ACHN (cell line): ENCODE data around the gene FBXO47.
"Not testable (repeated sequence)": the region's sequence is repeated elsewhere in the genome, so short reads cannot be mapped to it uniquely, and the experiment has no call there.

Experiments used
- DNase-seq: peaks from one replicate; pipeline ENCODE4 v3.0.0-alpha.2; 2015
- in situ Hi-C: cut with HindIII; loops from 2 replicates; pipeline ENCODE4 v1.10.0; 2017; ENCODE audit warnings: low sequenced_read_pairs, low pct_ligation_motif_present, low pct_unique_long_range_greater_than_20kb

Gene FBXO47

GRCh38 chr17:38982858-38983746 is 15.9 kb upstream of the FBXO47 start:
- in situ Hi-C loops: no loop called here
- peak; percentile 68 for DNase-seq

GRCh38 chr17:38981636-38982035 is 14.4 kb upstream of the FBXO47 start:
- in situ Hi-C loops: no loop called here
- DNase-seq: no peak

GRCh38 chr17:38980490-38981217 is 13.5 kb upstream of the FBXO47 start:
- in situ Hi-C loops: no loop called here
- no peak for DNase-seq

- DNase-seq: no peak
- in situ Hi-C loops: no loop called here
These were observed 11.0 kb upstream of the FBXO47 start for GRCh38 chr17:38978180-38978579.

- DNase-seq, in situ Hi-C loops: not testable (repeated sequence)
These were observed 9.0 kb upstream of the FBXO47 start for GRCh38 chr17:38976187-38976551.

- no peak for DNase-seq
- in situ Hi-C loops: no loop called here
These were observed 3.6 kb upstream of the FBXO47 start for GRCh38 chr17:38970804-38971203.

- DNase-seq: peak; percentile 36
These were observed 2.9 kb upstream of the FBXO47 start for GRCh38 chr17:38970128-38970527.

GRCh38 chr17:38969281-38969680 is 2.1 kb upstream of the FBXO47 start:
- in situ Hi-C loops: no loop called here
- DNase-seq: no peak

More at GRCh38 chr17:38970128-38970527, 2.9 kb upstream of the FBXO47 start:
- in situ Hi-C loops: no loop called here

- no peak for DNase-seq
- in situ Hi-C loops: no loop called here
These were observed 5.8 kb downstream of the FBXO47 start for GRCh38 chr17:38961413-38961812.

GRCh38 chr17:38960402-38960801 is 6.8 kb downstream of the FBXO47 start:
- in situ Hi-C loops: no loop called here
- DNase-seq: no peak

GRCh38 chr17:38959508-38959907 is 7.7 kb downstream of the FBXO47 start:
- no peak for DNase-seq
- in situ Hi-C loops: no loop called here

- no peak for DNase-seq
- in situ Hi-C loops: no loop called here
These were observed 8.4 kb downstream of the FBXO47 start for GRCh38 chr17:38958756-38959155.

GRCh38 chr17:38958326-38958725 is 8.9 kb downstream of the FBXO47 start:
- DNase-seq: no peak
- in situ Hi-C loops: no loop called here

GRCh38 chr17:38953800-38954199 is 13.4 kb downstream of the FBXO47 start:
- in situ Hi-C loops, DNase-seq: not testable (repeated sequence)

GRCh38 chr17:38947189-38947588 is 20.0 kb downstream of the FBXO47 start:
- in situ Hi-C loops: no loop called here

GRCh38 chr17:38943607-38944006 is 23.6 kb downstream of the FBXO47 start:
- in situ Hi-C loops: no loop called here
- DNase-seq: no peak

More at GRCh38 chr17:38947189-38947588, 20.0 kb downstream of the FBXO47 start:
- DNase-seq: no peak

GRCh38 chr17:38942696-38943334 is 24.4 kb downstream of the FBXO47 start:
- no peak for DNase-seq
- in situ Hi-C loops: no loop called here

- no peak for DNase-seq
- in situ Hi-C loops: no loop called here
These were observed 26.8 kb downstream of the FBXO47 start for GRCh38 chr17:38940404-38940803.

- no peak for DNase-seq
- in situ Hi-C loops: no loop called here
These were observed 27.2 kb downstream of the FBXO47 start for GRCh38 chr17:38939987-38940386.
